H1 (cell line): ENCODE data around the gene MDM4. TPM values are rescaled to one million over a fixed set of nuclear protein-coding genes. Genes with fewer than 3 reads are reported as not detected.

Source experiments
- CTCF ChIA-PET: fragments of 300-600 bp; sonication (Branson Sonifier 250); formaldehyde crosslinking; loops from one replicate; lab custom pipeline; 2021; ENCODE audit not compliant: partially characterized antibody; lab: Charles Lee
- POLR2A ChIA-PET: fragments of 300-600 bp; sonication (Branson Sonifier 250); formaldehyde crosslinking; loops from one replicate; lab custom pipeline; 2021; ENCODE audit warnings: inconsistent platforms; ENCODE audit not compliant: partially characterized antibody; lab: Charles Lee
- DNase-seq, 2 experiments: peaks; one replicate each; pipeline versions ENCODE4 v3.0.0 to v3.0.0-alpha.2; 2010 to 2022; ENCODE audit warnings: low spot score in 2 of 2, low read depth in 1 of 2, mixed read lengths in 1 of 2
- FAIRE-seq: peaks from 2 replicates; lab custom pipeline; 2011; peaks lifted over from hg19 to GRCh38; lab: Jason Lieb, UNC
- H2AFZ ChIP-seq: 2 replicates; pipeline ENCODE4 v1.8.1; 2012; ENCODE audit warnings: low read length, inconsistent platforms
- H2AK5ac ChIP-seq: 2 replicates; pipeline ENCODE4 v1.6.1; 2013; ENCODE audit warnings: low read depth, low read length
- H2BK120ac ChIP-seq: replicated peaks from 2 replicates; pipeline ENCODE3; 2013; ENCODE audit warnings: low read depth, low read length, inconsistent platforms
- H2BK12ac ChIP-seq: 2 replicates; pipeline ENCODE4 v1.6.1; 2013; ENCODE audit warnings: low read depth, low read length
- H2BK15ac ChIP-seq: 2 replicates; pipeline ENCODE4 v1.6.1; 2013; ENCODE audit warnings: low read length
- H2BK20ac ChIP-seq: 2 replicates; pipeline ENCODE4 v1.6.1; 2013; ENCODE audit warnings: low read length
- H2BK5ac ChIP-seq: 2 replicates; pipeline ENCODE4 v1.6.1; 2013; ENCODE audit warnings: low read depth, low read length
- H3K14ac ChIP-seq: 2 replicates; pipeline ENCODE4 v1.6.1; 2013; ENCODE audit warnings: inconsistent platforms; ENCODE audit not compliant: insufficient read length
- H3K18ac ChIP-seq: 2 replicates; pipeline ENCODE4 v1.6.1; 2013; ENCODE audit warnings: low read length; ENCODE audit errors: extremely low read depth
- H3K23ac ChIP-seq: 2 replicates; pipeline ENCODE4 v1.6.1; 2013; ENCODE audit warnings: inconsistent platforms; ENCODE audit not compliant: insufficient read length
- H3K23me2 ChIP-seq: 2 replicates; pipeline ENCODE4 v1.6.1; 2013; ENCODE audit warnings: low read depth, low read length
- H3K27ac ChIP-seq: 2 replicates; pipeline ENCODE4 v1.6.1; 2011; ENCODE audit warnings: low read depth, low read length, inconsistent platforms
- H3K27me3 ChIP-seq, 4 experiments: replicated peaks in 1 of 4; 1 replicate in 1 of 4; 2 replicates in 3 of 4; pipeline versions ENCODE4 v1.6.1 to v1.8.1; 2011 to 2013; ENCODE audit warnings: low read length in 3 of 4, mild to moderate bottlenecking in 3 of 4, inconsistent platforms in 2 of 4, mixed read lengths in 2 of 4, moderate library complexity in 1 of 4; ENCODE audit not compliant: control insufficient read depth in 3 of 4, insufficient read depth in 3 of 4; ENCODE audit errors: extremely low read depth in 1 of 4
- H3K36me3 ChIP-seq, 4 experiments: 2 replicates each; pipeline versions ENCODE4 v1.6.1 to v1.8.1; 2011 to 2013; ENCODE audit warnings: mild to moderate bottlenecking in 4 of 4, low read length in 3 of 4, moderate library complexity in 2 of 4, control low read depth in 1 of 4, inconsistent platforms in 1 of 4; ENCODE audit not compliant: insufficient read depth in 4 of 4, control insufficient read depth in 2 of 4
- H3K4ac ChIP-seq: replicated peaks from 2 replicates; pipeline ENCODE3; 2013; ENCODE audit warnings: low read length, low read depth, mixed read lengths, inconsistent platforms; ENCODE audit not compliant: insufficient read length
- H3K4me1 ChIP-seq, 4 experiments: replicated peaks in 1 of 4; 1 replicate in 1 of 4; 2 replicates in 3 of 4; pipeline versions ENCODE4 v1.6.1 to v1.8.1; 2011 to 2013; ENCODE audit warnings: low read length in 3 of 4, inconsistent platforms in 2 of 4, mixed read lengths in 1 of 4; ENCODE audit not compliant: insufficient read depth in 4 of 4, control insufficient read depth in 3 of 4
- H3K4me2 ChIP-seq, 2 experiments: 2 replicates each; pipeline versions ENCODE4 v1.6.1 to v1.8.1; 2011 to 2013; ENCODE audit warnings: low read depth in 2 of 2, low read length in 2 of 2, control low read depth in 1 of 2, inconsistent platforms in 1 of 2, mild to moderate bottlenecking in 1 of 2; ENCODE audit not compliant: insufficient read depth in 1 of 2
- H3K4me3 ChIP-seq, 4 experiments: fragments of 200-600, 300-600 bp in 1 of 4; sonication (generic), shearing (Covaris generic), sonication (Bioruptor Twin) in 1 of 4; 2 replicates each; pipeline versions ENCODE4 v1.5.1 to v1.8.1; 2011 to 2016; ENCODE audit warnings: low read length in 4 of 4, low read depth in 3 of 4, control low read depth in 2 of 4, inconsistent platforms in 2 of 4, mild to moderate bottlenecking in 2 of 4, mixed read lengths in 1 of 4, moderate library complexity in 1 of 4; ENCODE audit not compliant: insufficient read depth in 2 of 4; ENCODE audit errors: extremely low read depth in 1 of 4
- H3K56ac ChIP-seq: replicated peaks from 2 replicates; pipeline ENCODE3; 2013; ENCODE audit warnings: low read depth, mild to moderate bottlenecking, mixed read lengths, low read length, inconsistent platforms; ENCODE audit not compliant: insufficient read length
- H3K79me1 ChIP-seq: 2 replicates; pipeline ENCODE4 v1.6.1; 2013; ENCODE audit warnings: low read depth, low read length, control low read depth
- H3K79me2 ChIP-seq, 2 experiments: 2 replicates each; pipeline versions ENCODE4 v1.6.1 to v1.8.1; 2012 to 2013; ENCODE audit warnings: low read length in 2 of 2, mild to moderate bottlenecking in 2 of 2, inconsistent platforms in 1 of 2; ENCODE audit not compliant: insufficient read depth in 2 of 2, control insufficient read depth in 1 of 2
- H3K9ac ChIP-seq, 4 experiments: replicated peaks in 1 of 4; 1 replicate in 1 of 4; 2 replicates in 3 of 4; pipeline versions ENCODE4 v1.6.1 to v1.8.1; 2011 to 2013; ENCODE audit warnings: low read depth in 3 of 4, low read length in 3 of 4, control low read depth in 2 of 4, mild to moderate bottlenecking in 2 of 4, moderate library complexity in 2 of 4, inconsistent platforms in 1 of 4; ENCODE audit errors: extremely low read depth in 1 of 4
- H3K9me3 ChIP-seq, 2 experiments: 2 replicates each; pipeline versions ENCODE4 v1.6.1 to v1.8.1; 2012 to 2013; ENCODE audit warnings: mild to moderate bottlenecking in 2 of 2, moderate library complexity in 2 of 2, control low read depth in 1 of 2, inconsistent platforms in 1 of 2, low read depth in 1 of 2, low read length in 1 of 2, mixed read lengths in 1 of 2; ENCODE audit not compliant: insufficient read depth in 2 of 2
- H4K20me1 ChIP-seq, 2 experiments: replicated peaks in 1 of 2; 2 replicates each; pipeline versions ENCODE3 to v1.8.1; 2011 to 2013; ENCODE audit warnings: inconsistent platforms in 2 of 2, low read length in 2 of 2, mild to moderate bottlenecking in 1 of 2; ENCODE audit not compliant: insufficient read depth in 2 of 2, control insufficient read depth in 1 of 2
- H4K5ac ChIP-seq: 2 replicates; pipeline ENCODE4 v1.6.1; 2013; ENCODE audit warnings: low read length, low read depth, mixed read lengths, inconsistent platforms; ENCODE audit not compliant: insufficient read length
- H4K8ac ChIP-seq: 2 replicates; pipeline ENCODE4 v1.8.0; 2013; ENCODE audit warnings: mild to moderate bottlenecking, moderate library complexity, low read length, inconsistent platforms; ENCODE audit not compliant: insufficient read depth; ENCODE audit errors: extremely low read depth
- H4K91ac ChIP-seq: replicated peaks from 2 replicates; pipeline ENCODE3; 2013; ENCODE audit warnings: low read length, mixed read lengths, inconsistent platforms; ENCODE audit not compliant: insufficient read length
- CHD2 ChIP-seq: IDR thresholded peaks from 2 replicates; pipeline ENCODE4 v1.6.1; 2012; ENCODE audit warnings: low read length, improper control_type of control experiment
- E2F6 ChIP-seq: IDR thresholded peaks from 2 replicates; pipeline ENCODE4 v1.6.1; 2012; ENCODE audit warnings: inconsistent platforms
- JUND ChIP-seq: IDR thresholded peaks from 2 replicates; pipeline ENCODE4 v1.6.1; 2011; ENCODE audit warnings: mild to moderate bottlenecking, improper control_type of control experiment, low read length
- NANOG ChIP-seq: IDR thresholded peaks from 2 replicates; pipeline ENCODE4 v1.6.1; 2011; ENCODE audit warnings: low read length, low read depth, mild to moderate bottlenecking, inconsistent platforms; ENCODE audit not compliant: insufficient read depth, poor library complexity, severe bottlenecking
- RAD21 ChIP-seq, 2 experiments: IDR thresholded peaks in 1 of 2; conservative IDR thresholded peaks in 1 of 2; 2 replicates each; pipeline ENCODE4 v1.6.1; 2011; ENCODE audit warnings: low read depth in 2 of 2, low read length in 2 of 2, improper control_type of control experiment in 1 of 2, inconsistent platforms in 1 of 2, mild to moderate bottlenecking in 1 of 2, moderate library complexity in 1 of 2
- RFX5 ChIP-seq: IDR thresholded peaks from 2 replicates; pipeline ENCODE4 v1.6.1; 2011; ENCODE audit warnings: low read depth, low read length, improper control_type of control experiment, borderline replicate concordance
- RXRA ChIP-seq: IDR thresholded peaks from 2 replicates; pipeline ENCODE4 v1.6.1; 2011; ENCODE audit warnings: low read depth, mild to moderate bottlenecking, low read length, moderate library complexity; ENCODE audit not compliant: insufficient read depth
- SIX5 ChIP-seq: IDR thresholded peaks from 2 replicates; pipeline ENCODE4 v1.6.1; 2011; ENCODE audit warnings: mild to moderate bottlenecking, low read depth, low read length
- SP4 ChIP-seq: IDR thresholded peaks from 2 replicates; pipeline ENCODE4 v1.6.1; 2012; ENCODE audit warnings: low read length, inconsistent platforms
- TAF1 ChIP-seq: IDR thresholded peaks from 2 replicates; pipeline ENCODE4 v1.6.1; 2011; ENCODE audit warnings: mild to moderate bottlenecking, low read depth, low read length
- YY1 ChIP-seq: IDR thresholded peaks from 2 replicates; pipeline ENCODE4 v1.6.1; 2011; ENCODE audit warnings: low read depth, mild to moderate bottlenecking, low read length
- WGBS, 2 experiments: shearing (Covaris generic) in 1 of 2; methylation state at CpG; one replicate each; pipeline versions ENCODE4 v1.1.6 to v1.1.7; 2013 to 2015; ENCODE audit warnings: low lambda C conversion rate in 2 of 2, mixed read lengths in 2 of 2, inconsistent platforms in 1 of 2, low coverage in 1 of 2, missing lambda C conversion rate in 1 of 2; ENCODE audit not compliant: insufficient replicate concordance in 2 of 2, insufficient coverage in 1 of 2, insufficient read length in 1 of 2; ENCODE audit errors: extremely low coverage in 1 of 2, missing lambda C conversion rate in 1 of 2; 5-methylcytosine and 5-hydroxymethylcytosine counted together
- polyA plus RNA-seq, 7 experiments: library from polyadenylated mRNA; depleted of rRNA in 3 of 7; stranded (reverse) in 5 of 7; unstranded in 2 of 7; fragments of >200 nt in 5 of 7; fragments of 200-250 nt in 2 of 7; gene quantifications; 1 replicate in 5 of 7; 2 replicates in 1 of 7; 4 replicates in 1 of 7; pipeline versions ENCODE4 v1.2.1 to v1.2.3, GENCODE V29; 2011 to 2013; ENCODE audit warnings: missing spikeins in 2 of 7, mixed read lengths in 2 of 7
- total RNA-seq: library from RNA; stranded (reverse); fragmentation: NEBNext Ultra II Directional; extraction: Animal tissue kit (Norgen Biotek cat#: 25700); gene quantifications from 2 replicates; pipeline ENCODE4 v1.2.1, GENCODE V29; 2021

Gene MDM4
- total and polyA plus RNA-seq, 2 of the 8 experiments (the other 6 are each of a cell fraction or from before 2014, with no cell fraction given), result 10.8 to 84.9 TPM

DNA sequence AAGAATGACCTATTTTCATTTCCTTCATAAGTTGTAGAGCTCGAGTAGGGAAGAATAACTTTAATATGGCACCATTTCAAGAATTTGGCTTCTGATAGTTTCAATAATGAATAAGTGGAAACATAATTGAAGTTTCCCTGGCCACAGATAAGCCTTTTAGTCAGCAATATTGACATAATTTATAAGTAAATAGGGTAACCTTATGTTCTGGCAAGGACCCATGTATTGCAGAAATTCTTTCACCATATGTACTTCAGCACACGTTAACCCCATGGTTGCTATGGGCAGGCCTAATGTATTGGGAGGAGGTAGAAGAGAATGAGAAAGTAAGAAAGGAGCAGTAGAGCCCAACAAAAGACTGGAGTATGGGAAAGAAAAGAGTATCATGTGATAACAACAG is 25.4 kb downstream of the MDM4 start:
- 91% methylated on average over 2 of the region's 2 CpGs; no CpG with 5 or more reads in 1 of the 2 experiments for WGBS, 2 experiments
- Histone ChIP-seq H3K56ac (no peak overlapping the region), H4K8ac (no peak overlapping the region), H3K23ac (no peak overlapping the region), H3K9ac (no peak overlapping the region), H3K9me3 (no peaks in the 10 kb centered on the region), H3K14ac (no peak overlapping the region), H3K18ac (no peak overlapping the region), H3K4me2 (no peak overlapping the region), H3K27ac (no peak overlapping the region), H3K36me3 (peaks cover 14 to 82% (median 52%) of the 10 kb centered on the region in 4 experiments), H3K79me1 (no peaks in the 10 kb centered on the region), H2BK20ac (no peak overlapping the region), H3K4me3 (no peak overlapping the region), H3K27me3 (no peaks in the 10 kb centered on the region), H2BK15ac (no peak overlapping the region), H2BK12ac (no peak overlapping the region), H4K20me1 (peaks cover 0 to 5% of the 10 kb centered on the region in 2 experiments), H2BK5ac (no peak overlapping the region), H3K4ac (no peak overlapping the region), H4K91ac (no peak overlapping the region), H3K4me1 (no peaks in the 10 kb centered on the region), H2AFZ (no peak overlapping the region), H2AK5ac (no peak overlapping the region), H3K79me2 (no peaks in the 10 kb centered on the region), H4K5ac (no peak overlapping the region), H2BK120ac (no peak overlapping the region), H3K23me2 (no peaks in the 10 kb centered on the region)
- FAIRE-seq (no peak), DNase-seq (no peak)
- ChIA-PET CTCF (interaction anchor here (1.3 to 1.7 kb wide), 2 partner anchors 13 to 265 kb away, joined by 3 to 4 read pairs; no protein-coding TSS in a partner anchor), POLR2A (interaction anchor here (1.0 to 1.6 kb wide), 3 partner anchors 11 to 15 kb away, joined by 3 to 4 read pairs (median 3); no protein-coding TSS in a partner anchor)
- TF ChIP-seq TAF1 (no peak), RFX5 (no peak), NANOG (no peak), CHD2 (no peak), JUND (no peak), RAD21 (IDR thresholded peaks at IDR 0.05 in 1 of 2, conservative IDR thresholded peaks at IDR 0.05 in 1 of 2; ENCODE audit: low read depth in 2 of 2, low read length in 2 of 2) (no peak), SIX5 (no peak), RXRA (no peak), E2F6 (no peak), YY1 (no peak), SP4 (no peak)
